GM21526 (cell line): ENCODE results near the gene MRTFA.
"Not testable (repeated sequence)": the region's sequence is repeated elsewhere in the genome, so short reads cannot be mapped to it uniquely, and the experiment has no call there.

ENCODE experiments used
- ATAC-seq: cut with Tn5 transposase; IDR thresholded peaks from one replicate; pipeline ENCODE4 v1.9.1; 2021; ENCODE audit warnings: moderate library complexity; ENCODE audit not compliant: unreplicated experiment, low FRiP score

The MRTFA gene

DNA sequence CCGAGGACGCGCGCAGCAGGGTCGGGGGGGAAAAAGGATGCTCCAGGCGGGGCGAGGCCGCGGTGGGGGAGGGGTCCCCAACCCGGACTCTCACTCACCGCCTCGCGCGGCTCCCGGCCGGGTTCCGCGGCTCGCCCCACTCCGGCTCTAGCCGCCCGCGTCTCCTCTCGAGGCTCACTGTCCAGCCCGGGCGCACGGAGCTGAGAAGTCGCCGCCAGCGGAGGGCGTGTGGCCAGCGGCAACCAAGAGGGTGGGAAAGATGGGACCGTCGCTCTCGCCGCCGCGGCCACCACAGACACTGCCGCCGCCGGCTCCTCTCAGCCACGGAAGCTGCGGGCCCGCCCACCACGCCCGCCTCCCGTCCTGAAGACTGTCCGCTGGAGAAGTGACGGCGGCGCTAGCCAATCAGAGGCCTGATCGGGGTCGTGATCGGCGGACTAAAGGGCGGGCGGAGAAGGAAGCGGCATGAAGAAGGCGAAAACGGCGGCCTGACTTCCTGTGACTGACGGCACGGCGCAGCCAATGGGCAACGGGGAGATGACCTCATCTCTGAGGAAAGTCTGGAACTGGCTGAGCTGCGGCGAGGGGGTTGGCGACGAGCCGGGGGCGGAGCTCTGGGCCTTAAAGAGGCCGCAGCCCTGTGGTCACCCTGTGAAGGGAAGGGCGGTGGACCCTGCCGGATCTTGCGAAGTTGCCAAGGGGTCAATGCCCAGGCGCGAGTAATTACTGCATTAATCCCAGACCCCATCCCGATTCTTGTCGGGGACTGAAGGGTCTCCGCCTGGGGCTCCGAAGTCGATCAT lies at the start of gene MRTFA:
MRTFA (minus strand) TSS at position 340 of the 803 bp plus-strand sequence.
- ATAC-seq, result peak; percentile 89

- ATAC-seq, result no peak
These were observed 48.9 kb upstream of the MRTFA start for GRCh38 chr22:40685406-40685805.

DNA sequence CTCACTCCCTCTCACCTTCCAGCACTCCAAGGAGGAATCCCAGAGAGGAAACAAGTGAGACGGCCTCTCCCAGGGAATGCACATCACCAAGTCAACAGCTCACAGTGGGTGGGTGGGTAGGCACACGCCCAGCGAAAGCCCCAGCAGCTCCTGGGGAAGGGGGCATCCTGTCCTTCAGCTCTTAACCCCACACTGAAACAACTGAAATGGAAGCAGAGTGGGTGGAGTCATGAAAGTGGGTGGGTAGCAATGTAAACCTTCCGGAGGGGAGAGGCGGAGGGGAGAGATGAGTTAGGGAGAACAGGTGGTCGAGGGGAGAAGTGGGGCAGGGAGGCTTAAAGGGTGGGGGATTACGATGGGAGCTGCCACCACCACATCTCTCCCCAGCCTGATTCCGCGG lies 48.2 kb upstream of the MRTFA start:
- ATAC-seq, result no peak

DNA sequence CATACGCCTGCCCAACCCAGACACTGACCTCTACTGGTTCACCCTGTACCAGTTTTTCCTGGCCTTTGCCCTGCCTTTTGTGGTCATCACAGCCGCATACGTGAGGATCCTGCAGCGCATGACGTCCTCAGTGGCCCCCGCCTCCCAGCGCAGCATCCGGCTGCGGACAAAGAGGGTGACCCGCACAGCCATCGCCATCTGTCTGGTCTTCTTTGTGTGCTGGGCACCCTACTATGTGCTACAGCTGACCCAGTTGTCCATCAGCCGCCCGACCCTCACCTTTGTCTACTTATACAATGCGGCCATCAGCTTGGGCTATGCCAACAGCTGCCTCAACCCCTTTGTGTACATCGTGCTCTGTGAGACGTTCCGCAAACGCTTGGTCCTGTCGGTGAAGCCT lies 44.9 kb upstream of the MRTFA start:
- ATAC-seq, result no peak

DNA sequence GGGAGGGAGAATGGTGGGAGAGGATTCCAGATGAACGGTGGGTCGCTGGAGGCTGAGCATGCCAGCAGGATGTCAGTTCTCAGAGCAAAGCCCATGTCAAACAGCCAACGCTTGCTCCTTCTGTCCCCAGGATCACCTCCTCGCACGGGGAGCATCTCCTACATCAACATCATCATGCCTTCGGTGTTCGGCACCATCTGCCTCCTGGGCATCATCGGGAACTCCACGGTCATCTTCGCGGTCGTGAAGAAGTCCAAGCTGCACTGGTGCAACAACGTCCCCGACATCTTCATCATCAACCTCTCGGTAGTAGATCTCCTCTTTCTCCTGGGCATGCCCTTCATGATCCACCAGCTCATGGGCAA lies 44.3 kb upstream of the MRTFA start:
- no peak for ATAC-seq

DNA sequence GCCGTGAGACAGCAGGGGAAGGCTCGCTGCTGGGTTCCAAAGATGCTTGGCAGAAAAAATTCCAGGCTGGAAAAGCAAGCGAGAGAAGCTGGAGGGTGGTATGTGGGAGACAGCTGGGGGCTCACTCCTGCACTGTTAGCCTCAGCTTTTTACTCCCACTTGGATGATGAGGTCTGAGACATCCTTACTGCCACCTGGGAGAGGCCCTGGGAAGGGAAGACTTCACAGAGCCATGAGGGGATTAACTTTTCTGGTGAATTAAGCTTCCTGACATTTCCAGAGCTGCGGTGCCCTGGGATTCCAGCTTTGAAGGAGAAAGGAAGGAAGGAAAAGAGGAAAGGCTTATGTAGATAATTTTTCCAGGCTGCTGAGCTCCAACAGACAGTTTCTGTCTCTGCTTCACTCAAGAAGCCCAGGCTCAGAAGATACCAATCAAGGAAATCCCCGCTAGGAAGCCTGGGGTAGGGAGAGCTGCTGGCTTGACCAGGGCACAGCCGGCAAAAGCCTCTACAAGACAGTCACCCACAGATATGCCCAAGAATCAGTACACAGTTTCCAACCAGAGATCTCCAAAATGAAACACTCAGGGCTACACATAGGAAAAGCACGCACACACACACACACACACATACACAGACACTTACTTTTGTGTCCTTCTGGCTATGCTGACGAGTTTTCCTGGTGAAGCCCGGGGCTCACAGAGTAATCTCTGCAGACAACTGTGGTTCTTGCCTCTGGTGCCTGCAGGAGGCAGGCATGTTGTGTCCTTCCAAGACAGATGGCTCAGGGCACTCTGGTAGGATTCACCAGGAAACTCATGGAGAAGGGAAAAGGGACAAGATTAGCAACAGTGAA lies 43.7 kb upstream of the MRTFA start:
- no peak for ATAC-seq

DNA sequence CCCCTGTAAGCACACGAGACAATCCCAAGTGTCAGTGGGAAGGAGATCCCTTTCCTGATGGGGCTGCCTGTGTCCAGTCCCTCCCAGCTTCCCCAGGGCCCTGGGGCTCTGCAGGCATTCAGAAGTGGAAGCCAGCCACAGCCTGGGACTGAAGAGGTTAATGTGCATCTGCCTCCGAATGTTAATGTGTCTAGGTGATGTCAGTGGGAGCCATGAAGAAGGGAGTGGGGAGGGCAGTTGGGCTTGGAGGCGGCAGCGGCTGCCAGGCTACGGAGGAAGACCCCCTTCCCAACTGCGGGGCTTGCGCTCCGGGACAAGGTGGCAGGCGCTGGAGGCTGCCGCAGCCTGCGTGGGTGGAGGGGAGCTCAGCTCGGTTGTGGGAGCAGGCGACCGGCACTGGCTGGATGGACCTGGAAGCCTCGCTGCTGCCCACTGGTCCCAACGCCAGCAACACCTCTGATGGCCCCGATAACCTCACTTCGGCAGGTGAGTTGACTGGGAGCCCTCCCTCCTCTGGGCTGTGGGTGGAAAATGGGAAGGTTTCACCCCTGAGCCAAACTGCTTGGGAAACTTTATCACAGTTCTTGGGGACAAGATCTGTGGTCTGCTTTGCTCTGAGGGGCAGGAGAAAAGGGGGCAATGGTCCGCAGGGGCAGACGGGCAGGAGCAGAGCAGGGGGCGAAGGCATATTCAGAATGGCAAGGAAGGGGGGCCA lies 42.9 kb upstream of the MRTFA start, which contains the start of gene MCHR1:
MCHR1 (plus strand) TSS at position 236 of the 715 bp plus-strand sequence; CDS start at position 405, 169 bp downstream.
- no peak for ATAC-seq

- no peak for ATAC-seq
These were observed 42.2 kb upstream of the MRTFA start for GRCh38 chr22:40678493-40679248.

DNA sequence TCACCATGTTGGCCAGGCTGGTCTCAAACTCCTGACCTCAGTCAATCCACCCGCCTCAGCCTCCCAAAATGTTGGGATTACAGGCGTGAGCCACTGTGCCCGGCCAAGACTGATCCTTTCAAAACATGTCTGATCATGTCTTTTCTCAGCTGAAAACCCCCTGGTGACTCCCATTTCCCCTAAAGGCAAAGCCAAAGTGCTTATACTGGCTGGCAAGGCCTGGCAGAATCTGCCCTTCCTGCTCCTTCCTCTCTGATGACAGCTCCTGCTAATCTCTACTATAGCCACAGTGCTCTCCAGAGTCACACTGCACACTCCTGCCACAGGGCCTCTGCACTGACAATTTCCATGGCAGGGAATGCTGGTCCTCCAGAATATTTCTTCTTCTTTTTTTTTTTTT lies 40.1 kb upstream of the MRTFA start:
- no peak for ATAC-seq

DNA sequence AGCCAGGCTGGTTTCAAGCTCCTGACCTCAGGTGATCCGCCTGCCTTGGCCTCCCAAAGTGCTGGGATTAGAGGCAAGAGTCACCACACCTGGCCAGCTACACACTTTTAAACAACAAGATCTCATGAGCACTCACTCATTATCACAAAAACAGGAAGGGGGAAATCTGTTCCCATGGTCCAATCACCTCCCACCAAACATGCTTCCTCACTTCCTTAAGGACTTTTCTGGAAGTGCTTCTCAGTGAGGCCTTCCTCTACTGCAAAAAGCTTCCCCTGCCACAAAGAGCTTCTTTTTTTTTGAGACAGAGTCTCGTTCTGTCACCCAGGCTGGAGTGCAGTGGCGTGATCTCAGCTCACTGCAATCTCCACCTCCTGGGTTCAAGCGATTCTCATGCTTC lies 39.6 kb upstream of the MRTFA start:
- not testable (repeated sequence) for ATAC-seq

DNA sequence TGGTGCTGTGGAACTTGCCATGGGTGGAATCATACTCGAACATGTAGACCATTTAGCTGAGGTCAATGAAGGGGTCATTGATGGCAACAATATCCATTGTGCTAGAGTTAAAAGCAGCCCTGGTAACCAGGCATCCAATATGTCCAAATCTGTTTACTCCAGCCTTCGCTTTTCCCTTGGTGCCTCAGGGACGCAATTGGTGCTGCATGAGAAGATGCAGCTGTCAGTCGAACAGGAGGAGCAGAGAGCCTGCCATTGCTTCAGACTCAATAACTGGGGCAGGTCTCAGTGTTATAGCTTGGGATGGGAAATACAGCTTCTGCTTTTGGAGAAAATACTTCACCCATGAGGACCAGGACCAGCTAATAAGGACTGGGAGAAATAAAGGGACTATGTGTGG lies 37.8 kb upstream of the MRTFA start:
- ATAC-seq, result no peak

- no peak for ATAC-seq
These were observed 36.5 kb upstream of the MRTFA start for GRCh38 chr22:40673017-40673416.

GRCh38 chr22:40671796-40672360 lies 35.4 kb upstream of the MRTFA start:
- no peak for ATAC-seq

DNA sequence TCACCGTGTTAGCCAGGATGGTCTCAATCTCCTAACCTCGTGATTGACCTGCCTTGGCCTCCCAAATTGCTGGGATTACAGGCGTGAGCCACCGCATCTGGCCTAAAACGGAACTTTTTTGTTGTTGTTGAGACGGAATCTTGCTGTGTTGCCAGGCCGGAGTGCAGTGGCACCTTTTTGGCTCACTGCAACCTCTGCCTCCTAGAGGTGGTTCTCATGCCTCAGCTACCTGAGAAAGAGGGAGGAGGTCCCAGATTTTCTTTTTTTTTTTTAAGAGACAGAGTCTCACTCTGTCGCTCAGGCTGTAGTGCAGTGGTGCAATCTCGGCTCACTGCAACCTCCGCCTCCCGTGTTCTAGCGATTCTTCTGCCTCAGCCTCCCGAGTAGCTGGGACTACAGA lies 34.9 kb upstream of the MRTFA start:
- no peak for ATAC-seq

DNA sequence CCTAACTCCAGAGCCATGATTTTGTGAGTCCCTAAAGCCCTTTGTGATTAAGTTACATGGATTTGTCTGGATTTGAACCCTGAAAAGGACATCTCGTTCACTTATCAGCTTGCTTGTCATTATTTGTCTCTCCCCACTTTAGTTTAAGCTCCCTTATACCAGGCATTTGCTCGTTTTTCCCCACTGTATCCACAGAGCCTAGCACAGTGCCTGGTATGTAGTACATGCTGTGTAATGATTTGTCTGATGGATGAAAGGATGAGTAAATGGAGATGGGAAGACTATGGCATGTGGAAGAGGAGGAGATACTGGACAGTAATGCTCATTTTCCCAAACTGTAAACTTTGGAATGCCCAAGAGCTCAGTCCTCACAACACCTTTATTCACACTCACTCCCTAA lies 33.5 kb upstream of the MRTFA start:
- ATAC-seq, result no peak

GRCh38 chr22:40668611-40669411 lies 32.3 kb upstream of the MRTFA start:
- no peak for ATAC-seq

GRCh38 chr22:40666151-40666848 lies 29.8 kb upstream of the MRTFA start:
- no peak for ATAC-seq

DNA sequence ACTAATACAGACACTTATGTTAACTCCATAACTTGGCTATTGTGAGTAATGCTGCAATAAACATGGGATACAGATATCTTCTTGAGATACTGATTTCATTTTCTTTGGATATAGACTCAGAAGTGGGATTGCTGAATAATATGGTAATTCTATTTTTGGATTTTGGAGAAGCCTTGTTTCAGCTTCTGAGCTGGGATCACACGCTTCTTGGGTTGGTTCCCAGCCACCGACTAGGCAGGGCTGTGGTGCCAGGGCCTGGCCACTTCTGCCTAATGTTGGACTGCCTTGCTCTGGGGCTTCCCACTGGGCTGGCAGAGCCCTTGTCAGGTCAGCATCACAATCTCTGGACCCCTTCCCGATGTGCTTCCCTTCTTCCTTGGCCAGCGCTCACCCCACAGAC lies 28.8 kb upstream of the MRTFA start:
- ATAC-seq, result no peak

- no peak for ATAC-seq
These were observed 25.2 kb upstream of the MRTFA start for GRCh38 chr22:40661671-40662070.
